IPS DF 4.7 (cell line): ENCODE results near the gene CPA4.
"Not testable (repeated sequence)": the region's sequence is repeated elsewhere in the genome, so short reads cannot be mapped to it uniquely, and the experiment has no call there.

Source experiments
- DNase-seq: peaks from one replicate; pipeline ENCODE4 v3.0.0-alpha.2; 2013; ENCODE audit warnings: low spot score; ENCODE audit errors: extremely low read depth

Gene CPA4, protein sequence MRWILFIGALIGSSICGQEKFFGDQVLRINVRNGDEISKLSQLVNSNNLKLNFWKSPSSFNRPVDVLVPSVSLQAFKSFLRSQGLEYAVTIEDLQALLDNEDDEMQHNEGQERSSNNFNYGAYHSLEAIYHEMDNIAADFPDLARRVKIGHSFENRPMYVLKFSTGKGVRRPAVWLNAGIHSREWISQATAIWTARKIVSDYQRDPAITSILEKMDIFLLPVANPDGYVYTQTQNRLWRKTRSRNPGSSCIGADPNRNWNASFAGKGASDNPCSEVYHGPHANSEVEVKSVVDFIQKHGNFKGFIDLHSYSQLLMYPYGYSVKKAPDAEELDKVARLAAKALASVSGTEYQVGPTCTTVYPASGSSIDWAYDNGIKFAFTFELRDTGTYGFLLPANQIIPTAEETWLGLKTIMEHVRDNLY

DNA sequence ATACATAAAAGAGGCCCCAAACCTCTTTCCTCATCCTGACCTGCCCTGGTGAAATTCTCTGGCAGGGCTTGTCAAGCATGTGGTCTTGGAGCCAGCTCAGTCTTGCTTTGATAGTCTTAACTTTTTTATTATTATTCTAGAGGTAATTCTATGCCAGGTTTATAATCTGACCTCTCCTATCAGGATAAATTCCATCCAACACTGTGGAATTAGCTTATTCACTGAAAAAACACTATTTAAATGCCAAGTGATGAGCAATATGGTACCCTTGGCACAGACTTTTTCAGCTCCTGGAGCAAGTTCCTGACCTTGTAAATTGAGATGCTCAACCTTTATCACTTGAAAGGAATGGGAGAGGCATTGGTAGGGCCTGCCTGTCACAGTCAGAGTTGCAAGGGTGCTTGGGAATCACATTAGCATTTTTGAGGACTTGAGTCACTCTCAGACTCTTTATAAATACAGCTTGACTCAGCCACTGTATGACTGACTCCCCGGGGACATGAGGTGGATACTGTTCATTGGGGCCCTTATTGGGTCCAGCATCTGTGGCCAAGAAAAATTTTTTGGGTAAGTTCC, at the start of gene CPA4:
CPA4 (plus strand) TSS at position 480 of the 576 bp plus-strand sequence; CDS start at position 500, 20 bp downstream.
- no peak for DNase-seq

DNA sequence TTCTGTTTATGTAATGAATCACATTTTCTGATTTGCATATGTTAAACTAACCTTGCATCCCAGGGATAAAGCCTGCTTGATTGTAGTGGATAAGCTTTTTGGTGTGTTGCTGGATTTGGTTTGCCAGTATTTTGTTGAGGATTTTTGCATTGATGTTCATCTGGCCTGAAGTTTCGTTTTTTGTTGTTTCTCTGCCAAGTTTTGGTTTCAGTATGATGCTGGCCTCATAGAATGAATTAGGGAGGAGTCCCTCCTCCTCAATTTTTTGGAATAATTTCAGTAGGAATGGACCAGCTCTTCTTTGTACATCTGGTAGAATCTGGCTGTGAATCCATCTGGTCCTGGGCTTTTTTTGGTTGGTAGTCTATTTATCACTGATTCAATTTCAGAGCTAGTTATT, 49.5 kb upstream of the CPA4 start:
- not testable (repeated sequence) for DNase-seq

DNA sequence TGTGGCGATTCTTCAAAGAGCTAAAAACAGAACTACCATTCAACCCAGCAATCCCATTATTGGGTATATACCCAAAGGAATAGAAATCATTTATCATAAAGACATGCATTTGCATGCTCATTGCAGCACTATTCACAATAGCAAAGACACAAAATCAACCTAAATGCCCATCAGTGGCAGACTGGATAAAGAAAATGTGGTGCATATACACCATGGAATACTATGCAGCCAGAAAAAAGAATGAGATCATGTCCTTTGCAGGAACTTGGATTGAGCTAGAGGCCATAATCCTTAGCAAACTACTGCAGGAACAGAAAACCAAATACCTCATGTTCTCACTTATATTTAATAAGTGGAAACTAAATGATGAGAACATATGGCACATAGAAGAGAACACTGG, 46.5 kb upstream of the CPA4 start:
- not testable (repeated sequence) for DNase-seq

DNA sequence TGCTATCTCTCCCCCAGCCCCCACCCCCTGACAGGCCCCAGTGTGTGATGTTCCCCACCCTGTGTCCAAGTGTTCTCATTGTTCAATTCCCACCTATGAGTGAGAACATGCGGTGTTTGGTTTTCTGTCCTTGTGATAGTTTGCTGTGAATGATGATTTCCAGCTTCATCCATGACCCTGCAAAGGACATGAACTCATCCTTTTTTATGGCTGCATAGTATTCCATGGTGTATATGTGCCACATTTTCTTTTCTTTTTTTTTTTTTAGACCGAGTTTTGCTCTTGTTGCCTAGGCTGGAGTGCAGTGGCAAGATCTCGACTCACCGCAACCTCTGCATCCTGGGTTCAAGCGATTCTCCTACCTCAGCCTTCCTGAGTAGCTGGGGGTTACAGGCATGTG, 44.1 kb upstream of the CPA4 start:
- not testable (repeated sequence) for DNase-seq

DNA sequence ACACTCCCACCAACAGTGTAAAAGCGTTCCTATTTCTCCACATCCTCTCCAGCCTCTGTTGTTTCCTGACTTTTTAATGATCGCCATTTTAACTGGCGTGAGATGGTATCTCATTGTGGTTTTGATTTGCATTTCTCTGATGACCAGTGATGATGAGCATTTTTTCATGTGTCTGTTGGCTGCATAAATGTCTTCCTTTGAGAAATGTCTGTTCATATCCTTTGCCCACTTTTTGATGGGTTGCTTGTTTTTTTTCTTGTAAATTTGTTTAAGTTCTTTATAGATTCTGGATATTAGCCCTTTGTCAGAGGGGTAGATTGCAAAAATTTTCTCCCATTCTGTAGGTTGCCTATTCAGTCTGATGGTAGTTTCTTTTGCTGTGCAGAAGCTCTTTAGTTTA, 43.3 kb upstream of the CPA4 start:
- DNase-seq, result not testable (repeated sequence)

DNA sequence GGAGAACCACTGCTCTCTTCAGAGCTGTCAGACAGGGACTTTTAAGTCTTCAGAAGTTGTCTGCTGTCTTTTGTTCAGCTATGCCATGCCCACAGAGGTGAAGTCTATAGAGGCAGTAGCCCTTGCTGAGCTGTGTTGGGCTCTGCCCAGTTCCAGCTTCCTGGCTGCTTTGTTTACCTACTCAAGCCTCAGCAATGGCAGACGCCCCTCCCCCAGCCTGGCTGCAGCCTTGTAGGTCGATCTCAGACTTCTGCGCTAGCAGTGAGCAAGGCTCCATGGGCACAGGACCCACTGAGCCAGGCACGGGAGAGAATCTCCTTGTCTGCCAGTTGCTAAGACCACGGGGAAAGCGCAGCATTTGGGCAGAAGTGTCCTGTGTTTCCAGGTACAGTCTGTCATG, 38.4 kb upstream of the CPA4 start:
- no peak for DNase-seq

DNA sequence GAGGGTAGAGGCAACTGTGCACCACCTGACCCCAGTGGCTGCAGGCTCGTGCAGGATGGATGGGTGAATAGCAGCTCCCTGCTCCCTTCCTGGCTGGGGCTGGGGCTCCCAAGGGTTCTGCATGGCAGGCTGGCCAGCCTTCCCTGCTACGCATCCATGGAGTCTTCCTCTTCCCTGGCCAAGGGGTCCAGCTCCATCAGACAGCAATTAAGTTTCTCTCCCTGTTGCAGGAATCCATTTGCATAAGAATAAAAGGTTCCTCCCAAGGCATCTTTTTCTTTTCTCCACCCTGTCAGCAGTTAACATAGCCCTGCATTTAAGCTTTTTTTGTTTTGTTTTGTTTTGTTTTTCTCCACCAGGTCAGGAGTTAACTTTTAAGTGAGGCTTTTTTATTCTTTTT, 36.3 kb upstream of the CPA4 start:
- no peak for DNase-seq

DNA sequence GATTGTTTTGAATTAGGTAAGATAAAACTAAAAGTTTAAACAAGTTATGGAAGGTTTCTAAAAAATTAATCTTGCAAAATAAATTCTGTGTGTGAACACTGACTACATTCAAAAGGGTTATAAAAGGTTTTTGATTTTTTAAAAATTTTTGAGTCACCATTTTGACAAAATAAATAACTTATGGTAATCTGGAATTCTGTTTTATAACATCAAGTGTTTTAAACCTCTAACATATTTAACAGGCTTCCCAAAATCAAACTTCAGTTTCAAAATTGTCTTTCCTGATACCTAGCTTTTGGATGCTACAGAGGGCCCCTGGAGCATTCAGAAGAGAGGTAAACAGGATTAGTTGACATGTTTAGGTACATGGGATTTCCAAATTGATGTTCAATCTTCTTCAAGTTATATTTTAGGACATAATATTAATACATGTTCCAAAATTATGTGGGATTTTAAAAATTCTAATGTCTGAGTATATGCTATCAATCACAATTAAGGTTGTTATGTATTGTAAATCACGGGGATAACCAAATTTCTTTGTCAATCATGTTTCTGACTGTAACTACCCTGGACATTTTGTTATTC, 34.4 kb upstream of the CPA4 start:
- no peak for DNase-seq

DNA sequence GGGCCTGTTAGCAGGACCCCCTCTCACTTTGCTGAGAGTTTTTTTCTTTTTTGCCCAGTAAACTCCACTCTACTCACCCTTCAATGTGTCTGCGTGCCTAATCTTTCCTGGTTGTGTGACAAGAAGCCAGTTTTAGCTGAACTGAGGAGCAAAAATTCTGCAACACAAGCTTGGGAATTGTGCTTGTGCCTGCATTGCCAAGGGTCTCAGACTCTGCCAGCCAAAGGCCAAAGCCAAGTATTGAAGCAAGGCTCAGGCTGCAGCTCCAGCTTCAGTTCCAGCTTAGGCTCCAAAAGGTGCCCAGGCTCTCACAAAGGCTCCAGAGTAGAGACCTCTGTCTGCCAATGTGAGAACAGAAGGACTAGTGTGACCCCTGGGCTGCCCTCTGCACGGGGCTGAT, 30.5 kb upstream of the CPA4 start:
- no peak for DNase-seq

DNA sequence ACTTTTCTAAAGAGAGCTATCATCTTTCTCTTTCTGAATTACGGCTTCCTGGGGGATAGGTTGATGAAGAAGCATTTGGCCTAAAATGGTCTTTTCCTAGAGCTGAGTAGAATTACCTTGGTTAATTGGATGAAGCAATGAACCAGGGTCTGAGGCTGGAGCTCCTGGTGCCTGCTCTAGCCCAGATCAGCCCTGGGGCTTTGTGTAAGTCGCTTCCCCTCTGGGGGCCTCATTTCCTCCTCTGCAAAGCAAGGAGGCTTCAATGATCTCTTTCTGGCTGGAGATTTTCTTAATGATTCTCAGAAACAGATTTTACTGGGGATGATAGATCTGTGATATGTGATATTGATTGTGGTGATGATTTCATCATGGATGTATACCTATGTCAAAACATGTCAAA, 29.8 kb upstream of the CPA4 start:
- DNase-seq, result no peak

DNA sequence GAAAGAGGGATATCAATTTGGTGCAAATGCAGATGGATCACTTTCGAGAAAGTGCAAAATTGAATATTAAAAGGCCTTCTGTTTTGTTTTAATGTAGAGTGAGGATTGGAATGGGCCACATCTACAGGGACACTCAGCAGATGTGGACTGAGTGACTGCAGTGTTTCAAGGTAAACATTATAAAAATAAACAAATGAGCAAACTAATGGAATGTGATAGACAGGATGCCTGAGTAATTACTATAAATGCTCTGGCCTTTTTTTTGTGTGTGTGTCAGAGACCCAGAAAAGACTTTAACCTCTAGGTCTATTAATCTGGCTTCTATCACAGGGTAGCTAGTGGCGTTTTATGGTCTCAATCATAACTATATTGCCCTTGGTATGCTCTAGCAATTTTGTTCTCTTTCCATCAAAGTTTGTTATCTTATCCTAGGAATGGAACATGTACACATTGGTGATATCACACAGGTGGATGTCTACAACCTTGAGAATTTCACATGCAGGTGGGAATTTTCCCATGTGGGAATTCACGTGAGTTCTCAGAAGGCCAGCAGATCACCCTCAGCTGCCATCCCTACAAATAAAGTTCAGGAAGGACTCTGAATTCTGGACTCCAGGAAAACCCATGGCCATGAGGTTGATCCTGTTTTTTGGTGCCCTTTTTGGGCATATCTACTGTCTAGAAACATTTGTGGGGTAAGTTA, 26.6 kb upstream of the CPA4 start, which contains the start of gene CPA2:
CPA2 (plus strand) TSS at position 606 of the 703 bp plus-strand sequence; CDS start at position 625, 19 bp downstream.
- no peak for DNase-seq

DNA sequence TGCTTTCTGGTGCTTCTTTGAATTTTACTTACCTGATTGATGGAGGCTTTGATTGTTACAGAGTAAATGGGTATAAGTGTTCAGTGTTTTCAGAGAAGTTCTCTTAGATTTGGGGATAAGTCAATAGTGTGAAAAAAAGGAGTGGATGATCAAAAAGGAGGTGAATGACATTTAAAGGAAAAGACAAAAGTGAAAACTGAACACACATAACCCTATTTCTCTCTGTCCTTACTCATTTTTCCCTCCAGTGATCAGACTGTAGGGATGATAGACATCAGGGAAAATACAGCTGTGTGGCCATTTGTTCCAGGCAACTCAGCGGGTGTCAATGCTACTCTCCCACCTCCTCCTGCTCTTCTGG, 26.0 kb upstream of the CPA4 start:
- DNase-seq, result no peak

DNA sequence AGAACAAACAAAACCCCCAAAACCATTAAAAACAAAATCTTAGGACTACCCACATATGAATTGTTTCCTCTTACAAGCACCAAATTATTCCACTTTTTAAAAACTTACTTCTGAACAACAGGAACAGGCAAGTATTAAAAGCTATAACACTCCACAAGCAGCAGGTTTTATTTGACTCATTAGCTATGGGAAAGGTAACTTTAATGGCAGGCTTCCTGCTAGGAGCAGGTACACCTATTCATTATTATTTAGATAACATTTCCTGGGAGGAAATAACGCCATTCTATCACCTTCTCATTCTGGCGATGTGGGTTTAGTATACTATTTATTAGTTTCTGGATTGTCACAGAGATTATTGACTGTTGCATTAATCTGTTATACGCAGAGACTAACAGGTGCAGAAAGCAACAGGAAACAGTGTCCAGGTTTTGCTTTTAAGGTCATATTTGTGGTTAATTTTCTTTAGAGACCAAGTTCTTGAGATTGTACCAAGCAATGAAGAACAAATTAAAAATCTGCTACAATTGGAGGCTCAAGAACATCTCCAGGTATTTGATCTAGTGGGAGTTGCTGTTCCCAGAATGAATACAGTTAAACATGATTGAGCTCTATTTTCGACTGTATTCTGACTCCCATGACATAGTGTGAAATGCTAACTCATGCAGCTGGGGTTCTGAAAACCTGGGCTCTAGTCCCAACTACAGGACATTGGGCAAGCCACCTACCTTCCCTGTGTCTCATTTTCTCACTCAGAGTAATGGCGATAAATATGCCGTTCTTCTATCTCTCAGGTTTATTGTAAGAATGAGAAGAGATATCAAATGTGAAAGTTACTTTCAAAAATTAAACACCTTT, 24.3 kb upstream of the CPA4 start:
- no peak for DNase-seq

DNA sequence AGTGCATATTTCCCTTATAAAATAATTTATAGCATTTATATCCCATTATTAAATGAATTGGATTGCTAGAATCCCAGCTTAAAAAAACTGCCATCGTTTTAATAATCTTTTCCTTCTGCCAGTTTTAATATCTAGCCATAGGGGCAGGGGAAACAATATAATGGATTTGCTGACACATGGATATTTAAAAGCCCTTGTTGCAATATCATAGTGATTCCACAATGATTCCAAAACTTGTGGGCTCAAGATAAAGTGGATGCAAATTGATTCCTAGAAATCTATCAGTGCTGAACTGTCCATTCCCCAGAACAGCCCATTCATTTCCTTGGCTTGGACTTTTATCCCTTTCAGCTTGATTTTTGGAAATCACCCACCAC, 23.7 kb upstream of the CPA4 start:
- DNase-seq, result no peak

DNA sequence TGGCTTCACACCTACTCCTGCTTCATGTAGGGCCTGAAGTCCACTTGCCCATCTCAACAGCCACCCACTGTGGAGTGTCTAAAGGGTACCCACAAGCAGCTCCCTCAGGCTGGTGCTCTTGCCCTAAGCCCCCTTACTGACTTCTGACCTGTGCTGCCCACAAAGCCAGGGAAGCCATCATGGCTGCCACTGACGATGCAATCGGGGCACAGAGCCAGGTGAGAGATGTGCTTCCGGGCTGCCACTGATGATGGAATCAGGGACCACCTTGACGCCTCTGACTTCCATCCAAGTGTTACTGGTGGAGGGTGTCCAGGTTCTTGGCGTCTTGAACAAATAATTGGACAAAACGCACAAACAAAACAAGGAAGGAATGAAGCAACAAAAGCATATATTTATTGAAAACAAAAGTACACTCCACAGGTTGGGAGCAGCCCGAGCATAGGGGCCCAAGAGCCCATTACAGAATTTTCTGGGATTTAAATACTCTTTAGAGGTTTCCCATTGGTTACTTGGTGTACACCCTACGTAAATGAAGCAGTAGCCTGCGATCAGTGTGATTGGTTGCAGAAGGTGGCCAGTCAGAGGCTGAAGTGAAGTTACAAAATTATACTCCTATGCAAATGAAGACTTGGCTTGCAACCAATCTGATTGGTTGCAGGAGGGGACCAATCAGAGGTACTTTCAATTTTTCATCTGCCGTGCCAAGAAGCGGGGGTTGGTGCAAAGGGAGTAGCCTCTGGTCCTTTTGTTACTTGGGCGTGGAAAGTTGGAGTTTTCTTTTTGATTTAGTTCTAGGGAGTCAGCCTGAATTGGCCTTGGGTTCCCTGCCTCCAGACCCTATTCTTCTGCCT, 21.8 kb upstream of the CPA4 start:
- no peak for DNase-seq

DNA sequence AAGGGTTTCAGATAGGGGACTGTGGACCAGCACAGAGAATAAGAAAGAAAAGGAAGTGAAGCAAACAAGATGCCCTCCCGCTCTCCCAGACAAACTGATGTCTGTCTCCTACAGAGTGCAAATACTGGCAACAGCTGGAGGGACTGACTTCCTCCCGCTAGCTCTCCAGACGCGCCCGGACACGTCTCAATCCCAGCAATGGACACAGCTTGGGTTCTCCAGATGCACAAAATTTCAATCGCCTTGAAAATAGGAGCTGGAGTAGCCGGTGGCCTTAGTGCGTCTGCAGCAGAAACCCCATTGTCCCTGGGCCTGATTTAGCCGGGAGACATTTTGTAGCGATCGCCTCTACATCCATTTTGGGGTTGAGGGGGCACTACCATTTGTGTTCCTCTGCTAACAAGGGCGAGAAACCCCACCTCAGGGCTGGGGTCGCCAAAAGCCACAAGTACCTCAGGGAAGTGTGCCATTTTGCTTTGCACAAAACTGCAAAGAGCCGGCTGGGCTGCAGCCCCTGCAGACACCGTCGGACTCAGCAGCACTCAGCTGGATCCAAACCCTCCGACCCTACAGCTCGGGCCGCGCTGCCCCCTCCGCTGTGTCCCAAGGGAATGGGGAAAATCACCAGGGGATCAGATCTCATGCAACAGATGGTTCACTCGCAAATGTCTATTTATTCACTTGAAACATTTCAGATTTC, 20.4 kb upstream of the CPA4 start:
- DNase-seq, result no peak

DNA sequence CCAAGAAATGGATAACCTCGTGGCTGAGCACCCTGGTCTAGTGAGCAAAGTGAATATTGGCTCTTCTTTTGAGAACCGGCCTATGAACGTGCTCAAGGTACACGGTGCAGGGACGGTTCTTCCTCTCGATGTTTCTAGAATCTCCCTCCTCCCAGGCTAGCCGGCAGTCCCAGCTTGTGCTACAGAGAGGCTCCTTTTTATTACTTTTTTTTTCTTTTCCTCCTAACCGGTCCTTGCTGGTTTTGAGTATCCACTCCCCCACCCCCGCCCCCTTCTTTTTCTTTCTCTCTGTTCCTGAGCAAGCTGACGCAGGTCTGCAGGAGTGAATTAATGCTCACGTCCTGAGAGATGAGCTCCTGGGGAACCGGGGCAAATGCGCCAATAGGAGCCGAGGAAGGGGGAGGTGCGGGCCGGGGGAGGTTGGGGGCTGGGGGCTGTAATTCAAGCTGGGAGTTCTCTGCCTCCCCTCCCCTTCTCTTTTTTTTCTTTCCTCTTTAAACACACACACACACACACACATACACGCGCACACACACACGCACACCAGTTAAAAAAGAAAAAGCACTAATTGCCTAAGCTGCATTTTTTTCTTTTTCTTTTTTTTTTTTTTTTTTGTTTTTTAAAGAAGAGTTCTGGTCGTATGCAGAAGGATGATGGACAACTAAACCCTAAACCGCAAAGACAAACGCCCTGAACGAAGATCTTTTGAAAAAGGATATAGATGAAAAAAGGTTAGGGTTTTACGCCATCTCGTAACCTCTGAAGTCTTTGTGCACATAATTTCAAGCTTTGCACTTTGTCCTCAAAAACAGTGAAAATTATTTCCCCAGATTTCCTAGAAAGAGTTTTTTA, 19.7 kb upstream of the CPA4 start:
- no peak for DNase-seq

DNA sequence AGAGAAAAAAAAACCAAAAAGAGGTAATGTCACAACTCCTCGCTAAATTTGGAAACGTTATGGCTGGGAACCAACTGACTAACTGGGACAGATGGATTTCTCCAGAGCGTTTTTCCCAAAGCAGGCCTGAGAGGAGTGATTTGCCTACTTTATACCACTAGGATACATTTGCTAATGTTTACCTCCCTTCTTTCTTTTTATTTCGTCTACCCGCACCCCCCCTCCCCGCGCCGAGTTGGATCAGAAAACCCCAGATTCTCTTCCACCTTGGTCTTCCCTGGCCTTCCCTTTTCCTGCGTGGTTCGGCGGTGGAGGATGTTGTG, 19.1 kb upstream of the CPA4 start:
- no peak for DNase-seq

DNA sequence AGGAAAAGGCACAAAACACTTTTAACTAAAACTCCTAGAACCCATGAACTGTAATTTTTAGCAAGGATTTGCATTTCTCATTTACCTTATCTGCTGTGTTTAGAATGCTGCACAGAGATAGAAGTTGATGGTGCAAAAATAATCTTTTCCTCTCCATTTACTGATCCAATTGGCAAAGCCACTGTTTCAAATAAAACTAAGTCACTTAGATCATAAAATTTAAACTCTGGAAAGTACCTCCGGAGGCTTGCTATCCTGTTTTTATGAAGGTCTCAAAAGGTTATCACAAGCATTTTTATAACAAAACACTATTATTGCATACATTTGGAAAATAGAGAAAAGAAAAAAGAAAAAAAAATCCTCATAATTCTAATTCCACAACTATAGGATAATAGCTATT, 18.7 kb upstream of the CPA4 start:
- DNase-seq, result no peak
